GM23338 (cell line): ENCODE results near the gene HAPLN3. TPM values are rescaled to one million over a fixed set of nuclear protein-coding genes. Genes with fewer than 3 reads are reported as not detected.

Experiments
- JUNB ChIP-seq: IDR thresholded peaks from one replicate; pipeline ENCODE4 v1.6.1; 2016; ENCODE audit warnings: antibody characterized with exemption; ENCODE audit not compliant: unreplicated experiment
- STAT1 ChIP-seq: IDR thresholded peaks from one replicate; pipeline ENCODE4 v1.6.1; 2016; ENCODE audit warnings: antibody characterized with exemption; ENCODE audit not compliant: unreplicated experiment
- polyA plus RNA-seq: library from polyadenylated mRNA; unstranded; fragments of >200 nt; fragmentation: Nextera tagmentation; extraction: Ambion mirVana; gene quantifications from 2 replicates; pipeline ENCODE4 v1.2.1, GENCODE V29; 2016
- total RNA-seq: library from RNA; depleted of rRNA; stranded (reverse); fragments of >200 nt; shearing (Covaris generic); gene quantifications from 2 replicates; pipeline ENCODE4 v1.2.3, GENCODE V29; 2014
- TF ChIP-seq, protein P1 (sequence below): fragments of 250-450 bp; sonication (Bioruptor Pico); IDR thresholded peaks from 2 replicates; pipeline ENCODE4 v1.5.0; 2020; ENCODE audit warnings: mild to moderate bottlenecking, moderate library complexity
- TF ChIP-seq, protein P2 (sequence below), 2 experiments: fragments of 200-600 bp in 1 of 2; sonication (generic) in 1 of 2; conservative IDR thresholded peaks; 2 replicates each; pipeline versions ENCODE4 v1.5.1 to v1.6.1; 2016 to 2017; ENCODE audit warnings: antibody characterized with exemption in 2 of 2, low read depth in 2 of 2, mild to moderate bottlenecking in 2 of 2, moderate library complexity in 1 of 2
- TF ChIP-seq, protein P3 (sequence below): IDR thresholded peaks from one replicate; pipeline ENCODE4 v1.6.1; 2018; ENCODE audit warnings: antibody characterized with exemption; ENCODE audit not compliant: unreplicated experiment
- TF ChIP-seq, protein P4 (sequence below): IDR thresholded peaks from 2 replicates; pipeline ENCODE4 v1.6.1; 2016; ENCODE audit warnings: antibody characterized with exemption

HAPLN3 gene
- total and polyA plus RNA-seq, 2 experiments from 2014 or later, result 22.7 to 62.6 TPM

DNA sequence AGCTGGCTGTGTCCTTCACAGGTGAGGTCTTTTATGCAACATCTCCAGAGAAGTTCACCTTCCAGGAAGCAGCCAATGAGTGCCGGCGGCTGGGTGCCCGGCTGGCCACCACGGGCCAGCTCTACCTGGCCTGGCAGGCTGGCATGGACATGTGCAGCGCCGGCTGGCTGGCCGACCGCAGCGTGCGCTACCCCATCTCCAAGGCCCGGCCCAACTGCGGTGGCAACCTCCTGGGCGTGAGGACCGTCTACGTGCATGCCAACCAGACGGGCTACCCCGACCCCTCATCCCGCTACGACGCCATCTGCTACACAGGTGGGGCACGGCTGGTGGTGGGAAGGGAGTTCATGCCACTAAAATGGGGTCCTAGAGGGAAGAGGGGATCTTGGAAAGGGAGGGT, 52.0 kb downstream of the HAPLN3 start (continued):
- TF ChIP-seq, protein P1, sequence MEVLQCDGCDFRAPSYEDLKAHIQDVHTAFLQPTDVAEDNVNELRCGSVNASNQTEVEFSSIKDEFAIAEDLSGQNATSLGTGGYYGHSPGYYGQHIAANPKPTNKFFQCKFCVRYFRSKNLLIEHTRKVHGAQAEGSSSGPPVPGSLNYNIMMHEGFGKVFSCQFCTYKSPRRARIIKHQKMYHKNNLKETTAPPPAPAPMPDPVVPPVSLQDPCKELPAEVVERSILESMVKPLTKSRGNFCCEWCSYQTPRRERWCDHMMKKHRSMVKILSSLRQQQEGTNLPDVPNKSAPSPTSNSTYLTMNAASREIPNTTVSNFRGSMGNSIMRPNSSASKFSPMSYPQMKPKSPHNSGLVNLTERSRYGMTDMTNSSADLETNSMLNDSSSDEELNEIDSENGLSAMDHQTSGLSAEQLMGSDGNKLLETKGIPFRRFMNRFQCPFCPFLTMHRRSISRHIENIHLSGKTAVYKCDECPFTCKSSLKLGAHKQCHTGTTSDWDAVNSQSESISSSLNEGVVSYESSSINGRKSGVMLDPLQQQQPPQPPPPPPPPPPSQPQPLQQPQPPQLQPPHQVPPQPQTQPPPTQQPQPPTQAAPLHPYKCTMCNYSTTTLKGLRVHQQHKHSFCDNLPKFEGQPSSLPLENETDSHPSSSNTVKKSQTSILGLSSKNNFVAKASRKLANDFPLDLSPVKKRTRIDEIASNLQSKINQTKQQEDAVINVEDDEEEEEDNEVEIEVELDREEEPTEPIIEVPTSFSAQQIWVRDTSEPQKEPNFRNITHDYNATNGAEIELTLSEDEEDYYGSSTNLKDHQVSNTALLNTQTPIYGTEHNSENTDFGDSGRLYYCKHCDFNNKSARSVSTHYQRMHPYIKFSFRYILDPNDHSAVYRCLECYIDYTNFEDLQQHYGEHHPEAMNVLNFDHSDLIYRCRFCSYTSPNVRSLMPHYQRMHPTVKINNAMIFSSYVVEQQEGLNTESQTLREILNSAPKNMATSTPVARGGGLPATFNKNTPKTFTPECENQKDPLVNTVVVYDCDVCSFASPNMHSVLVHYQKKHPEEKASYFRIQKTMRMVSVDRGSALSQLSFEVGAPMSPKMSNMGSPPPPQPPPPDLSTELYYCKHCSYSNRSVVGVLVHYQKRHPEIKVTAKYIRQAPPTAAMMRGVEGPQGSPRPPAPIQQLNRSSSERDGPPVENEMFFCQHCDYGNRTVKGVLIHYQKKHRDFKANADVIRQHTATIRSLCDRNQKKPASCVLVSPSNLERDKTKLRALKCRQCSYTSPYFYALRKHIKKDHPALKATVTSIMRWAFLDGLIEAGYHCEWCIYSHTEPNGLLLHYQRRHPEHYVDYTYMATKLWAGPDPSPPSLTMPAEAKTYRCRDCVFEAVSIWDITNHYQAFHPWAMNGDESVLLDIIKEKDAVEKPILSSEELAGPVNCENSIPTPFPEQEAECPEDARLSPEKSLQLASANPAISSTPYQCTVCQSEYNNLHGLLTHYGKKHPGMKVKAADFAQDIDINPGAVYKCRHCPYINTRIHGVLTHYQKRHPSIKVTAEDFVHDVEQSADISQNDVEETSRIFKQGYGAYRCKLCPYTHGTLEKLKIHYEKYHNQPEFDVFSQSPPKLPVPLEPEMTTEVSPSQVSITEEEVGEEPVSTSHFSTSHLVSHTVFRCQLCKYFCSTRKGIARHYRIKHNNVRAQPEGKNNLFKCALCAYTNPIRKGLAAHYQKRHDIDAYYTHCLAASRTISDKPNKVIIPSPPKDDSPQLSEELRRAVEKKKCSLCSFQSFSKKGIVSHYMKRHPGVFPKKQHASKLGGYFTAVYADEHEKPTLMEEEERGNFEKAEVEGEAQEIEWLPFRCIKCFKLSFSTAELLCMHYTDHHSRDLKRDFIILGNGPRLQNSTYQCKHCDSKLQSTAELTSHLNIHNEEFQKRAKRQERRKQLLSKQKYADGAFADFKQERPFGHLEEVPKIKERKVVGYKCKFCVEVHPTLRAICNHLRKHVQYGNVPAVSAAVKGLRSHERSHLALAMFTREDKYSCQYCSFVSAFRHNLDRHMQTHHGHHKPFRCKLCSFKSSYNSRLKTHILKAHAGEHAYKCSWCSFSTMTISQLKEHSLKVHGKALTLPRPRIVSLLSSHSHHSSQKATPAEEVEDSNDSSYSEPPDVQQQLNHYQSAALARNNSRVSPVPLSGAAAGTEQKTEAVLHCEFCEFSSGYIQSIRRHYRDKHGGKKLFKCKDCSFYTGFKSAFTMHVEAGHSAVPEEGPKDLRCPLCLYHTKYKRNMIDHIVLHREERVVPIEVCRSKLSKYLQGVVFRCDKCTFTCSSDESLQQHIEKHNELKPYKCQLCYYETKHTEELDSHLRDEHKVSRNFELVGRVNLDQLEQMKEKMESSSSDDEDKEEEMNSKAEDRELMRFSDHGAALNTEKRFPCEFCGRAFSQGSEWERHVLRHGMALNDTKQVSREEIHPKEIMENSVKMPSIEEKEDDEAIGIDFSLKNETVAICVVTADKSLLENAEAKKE (CRISPR knock-in tag), result no peak
- TF ChIP-seq STAT1, result no peak
- TF ChIP-seq, protein P2, sequence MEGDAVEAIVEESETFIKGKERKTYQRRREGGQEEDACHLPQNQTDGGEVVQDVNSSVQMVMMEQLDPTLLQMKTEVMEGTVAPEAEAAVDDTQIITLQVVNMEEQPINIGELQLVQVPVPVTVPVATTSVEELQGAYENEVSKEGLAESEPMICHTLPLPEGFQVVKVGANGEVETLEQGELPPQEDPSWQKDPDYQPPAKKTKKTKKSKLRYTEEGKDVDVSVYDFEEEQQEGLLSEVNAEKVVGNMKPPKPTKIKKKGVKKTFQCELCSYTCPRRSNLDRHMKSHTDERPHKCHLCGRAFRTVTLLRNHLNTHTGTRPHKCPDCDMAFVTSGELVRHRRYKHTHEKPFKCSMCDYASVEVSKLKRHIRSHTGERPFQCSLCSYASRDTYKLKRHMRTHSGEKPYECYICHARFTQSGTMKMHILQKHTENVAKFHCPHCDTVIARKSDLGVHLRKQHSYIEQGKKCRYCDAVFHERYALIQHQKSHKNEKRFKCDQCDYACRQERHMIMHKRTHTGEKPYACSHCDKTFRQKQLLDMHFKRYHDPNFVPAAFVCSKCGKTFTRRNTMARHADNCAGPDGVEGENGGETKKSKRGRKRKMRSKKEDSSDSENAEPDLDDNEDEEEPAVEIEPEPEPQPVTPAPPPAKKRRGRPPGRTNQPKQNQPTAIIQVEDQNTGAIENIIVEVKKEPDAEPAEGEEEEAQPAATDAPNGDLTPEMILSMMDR (conservative IDR thresholded peaks at IDR 0.05; ENCODE audit: low read depth in 2 of 2), result no peak
- TF ChIP-seq, protein P3, sequence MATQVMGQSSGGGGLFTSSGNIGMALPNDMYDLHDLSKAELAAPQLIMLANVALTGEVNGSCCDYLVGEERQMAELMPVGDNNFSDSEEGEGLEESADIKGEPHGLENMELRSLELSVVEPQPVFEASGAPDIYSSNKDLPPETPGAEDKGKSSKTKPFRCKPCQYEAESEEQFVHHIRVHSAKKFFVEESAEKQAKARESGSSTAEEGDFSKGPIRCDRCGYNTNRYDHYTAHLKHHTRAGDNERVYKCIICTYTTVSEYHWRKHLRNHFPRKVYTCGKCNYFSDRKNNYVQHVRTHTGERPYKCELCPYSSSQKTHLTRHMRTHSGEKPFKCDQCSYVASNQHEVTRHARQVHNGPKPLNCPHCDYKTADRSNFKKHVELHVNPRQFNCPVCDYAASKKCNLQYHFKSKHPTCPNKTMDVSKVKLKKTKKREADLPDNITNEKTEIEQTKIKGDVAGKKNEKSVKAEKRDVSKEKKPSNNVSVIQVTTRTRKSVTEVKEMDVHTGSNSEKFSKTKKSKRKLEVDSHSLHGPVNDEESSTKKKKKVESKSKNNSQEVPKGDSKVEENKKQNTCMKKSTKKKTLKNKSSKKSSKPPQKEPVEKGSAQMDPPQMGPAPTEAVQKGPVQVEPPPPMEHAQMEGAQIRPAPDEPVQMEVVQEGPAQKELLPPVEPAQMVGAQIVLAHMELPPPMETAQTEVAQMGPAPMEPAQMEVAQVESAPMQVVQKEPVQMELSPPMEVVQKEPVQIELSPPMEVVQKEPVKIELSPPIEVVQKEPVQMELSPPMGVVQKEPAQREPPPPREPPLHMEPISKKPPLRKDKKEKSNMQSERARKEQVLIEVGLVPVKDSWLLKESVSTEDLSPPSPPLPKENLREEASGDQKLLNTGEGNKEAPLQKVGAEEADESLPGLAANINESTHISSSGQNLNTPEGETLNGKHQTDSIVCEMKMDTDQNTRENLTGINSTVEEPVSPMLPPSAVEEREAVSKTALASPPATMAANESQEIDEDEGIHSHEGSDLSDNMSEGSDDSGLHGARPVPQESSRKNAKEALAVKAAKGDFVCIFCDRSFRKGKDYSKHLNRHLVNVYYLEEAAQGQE, result no peak
- no peak for TF ChIP-seq JUNB
- TF ChIP-seq, protein P4, sequence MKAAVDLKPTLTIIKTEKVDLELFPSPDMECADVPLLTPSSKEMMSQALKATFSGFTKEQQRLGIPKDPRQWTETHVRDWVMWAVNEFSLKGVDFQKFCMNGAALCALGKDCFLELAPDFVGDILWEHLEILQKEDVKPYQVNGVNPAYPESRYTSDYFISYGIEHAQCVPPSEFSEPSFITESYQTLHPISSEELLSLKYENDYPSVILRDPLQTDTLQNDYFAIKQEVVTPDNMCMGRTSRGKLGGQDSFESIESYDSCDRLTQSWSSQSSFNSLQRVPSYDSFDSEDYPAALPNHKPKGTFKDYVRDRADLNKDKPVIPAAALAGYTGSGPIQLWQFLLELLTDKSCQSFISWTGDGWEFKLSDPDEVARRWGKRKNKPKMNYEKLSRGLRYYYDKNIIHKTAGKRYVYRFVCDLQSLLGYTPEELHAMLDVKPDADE, result no peak
